OCI-LY1 (cell line): Measurements from ENCODE around the gene SLC46A1.

Experiments
- CTCF ChIP-seq: fragments of 200-600 bp; sonication (generic), shearing (Covaris generic); IDR thresholded peaks from 2 replicates; pipeline ENCODE4 v1.5.1; 2017; ENCODE audit warnings: mild to moderate bottlenecking, antibody characterized with exemption, low read length, moderate library complexity, mixed read lengths
- EZH2 ChIP-seq: fragments of 200-600 bp; sonication (generic), shearing (Covaris generic); IDR thresholded peaks from 2 replicates; pipeline ENCODE4 v1.8.0; 2017; ENCODE audit warnings: borderline replicate concordance, mixed run types, mild to moderate bottlenecking, antibody characterized with exemption, low read length, moderate library complexity, mixed read lengths

- TF ChIP-seq CTCF (no peak), EZH2 (no peak)
These were observed 15.4 kb downstream of the SLC46A1 start for GRCh38 chr17:28390563-28390962.
